PC-3 (cell line): ENCODE data around the gene UBASH3A. TPM values are rescaled to one million over a fixed set of nuclear protein-coding genes. Genes with fewer than 3 reads are reported as not detected.

ENCODE experiments used
- ATAC-seq: fragments of 200-7000 bp; cut with Tn5 transposase; 2 replicates; pipeline ENCODE4 v1.9.1; 2020; ENCODE audit warnings: mild to moderate bottlenecking, moderate library complexity
- BruUV-seq: library from RNA; stranded (reverse); fragments of 400-500 nt; replicated peaks from 2 replicates; lab custom pipeline; 2021; lab: Mats Ljungman, UMichigan
- CTCF ChIA-PET: fragments of 300-600 bp; sonication (Branson Sonifier 250); formaldehyde crosslinking; loops from one replicate; lab custom pipeline; 2022; ENCODE audit warnings: antibody characterized with exemption; lab: Charles Lee
- POLR2A ChIA-PET: fragments of 300-600 bp; sonication (Branson Sonifier 250); formaldehyde crosslinking; loops from one replicate; lab custom pipeline; 2022; ENCODE audit warnings: antibody characterized with exemption; ENCODE audit not compliant: unreplicated experiment; lab: Charles Lee
- DNase-seq: peaks from one replicate; pipeline ENCODE4 v3.0.0-alpha.2; 2015
- H2AFZ ChIP-seq: fragments of 300-600 bp; sonication (generic); 2 replicates; pipeline ENCODE4 v1.6.0; 2016; ENCODE audit warnings: antibody characterized with exemption, low read length
- H3F3A ChIP-seq: fragments of 300-600 bp; sonication (generic); one replicate; pipeline ENCODE4 v1.6.0; 2017; ENCODE audit warnings: antibody characterized with exemption, low read length, control low read depth, mild to moderate bottlenecking; ENCODE audit not compliant: unreplicated experiment
- H3K27ac ChIP-seq: fragments of 300-600 bp; sonication (generic); 2 replicates; pipeline ENCODE4 v1.5.1; 2016; ENCODE audit warnings: mild to moderate bottlenecking, low read length
- H3K27me3 ChIP-seq: fragments of 300-600 bp; sonication (generic); 2 replicates; pipeline ENCODE4 v1.6.1; 2016; ENCODE audit warnings: low read length, mixed read lengths
- H3K36me3 ChIP-seq: fragments of 300-600 bp; sonication (generic); 2 replicates; pipeline ENCODE4 v1.6.1; 2016; ENCODE audit warnings: low read depth, mixed run types, low read length, mixed read lengths
- H3K4me1 ChIP-seq: fragments of 300-600 bp; sonication (generic); 2 replicates; pipeline ENCODE4 v1.5.1; 2016; ENCODE audit warnings: low read length; ENCODE audit not compliant: insufficient read depth
- H3K4me2 ChIP-seq: fragments of 300-600 bp; sonication (generic); 2 replicates; pipeline ENCODE4 v1.6.0; 2016; ENCODE audit warnings: low read length
- H3K4me3 ChIP-seq: fragments of 300-600 bp; sonication (generic); 2 replicates; pipeline ENCODE4 v1.5.1; 2016; ENCODE audit warnings: mild to moderate bottlenecking, low read length, mixed read lengths
- H3K79me2 ChIP-seq: fragments of 300-600 bp; sonication (generic); 2 replicates; pipeline ENCODE4 v1.6.1; 2017; ENCODE audit warnings: low read length, mixed read lengths
- H3K9ac ChIP-seq: fragments of 300-600 bp; sonication (generic); 2 replicates; pipeline ENCODE4 v1.6.0; 2016; ENCODE audit warnings: mild to moderate bottlenecking, low read length
- H3K9me2 ChIP-seq: fragments of 300-600 bp; sonication (generic); replicated peaks from 2 replicates; pipeline ENCODE4 v1.6.1; 2016; ENCODE audit warnings: mixed run types, low read length, mixed read lengths
- H3K9me3 ChIP-seq: fragments of 300-600 bp; sonication (generic); 2 replicates; pipeline ENCODE4 v1.6.1; 2016; ENCODE audit warnings: low read length, mixed read lengths
- H4K20me1 ChIP-seq: fragments of 300-600 bp; sonication (generic); 2 replicates; pipeline ENCODE4 v1.6.1; 2016; ENCODE audit warnings: low read length, mixed read lengths
- EZH2 ChIP-seq: fragments of 300-600 bp; sonication (generic); IDR thresholded peaks from one replicate; pipeline ENCODE4 v1.6.1; 2017; ENCODE audit warnings: antibody characterized with exemption, mild to moderate bottlenecking, low read length; ENCODE audit not compliant: unreplicated experiment
- EZH2phosphoT487 ChIP-seq: fragments of 300-600 bp; sonication (generic); IDR thresholded peaks from 2 replicates; pipeline ENCODE4 v1.6.1; 2018; ENCODE audit warnings: mild to moderate bottlenecking, antibody characterized with exemption, low read length, borderline replicate concordance
- intact Hi-C: fragments of 100-400 bp; cut with micrococcal nuclease; formaldehyde crosslinking; loops from 2 replicates; pipeline ENCODE4 v1.9.0; 2023
- total RNA-seq: library from RNA; depleted of rRNA; stranded (reverse); fragments of >200 nt; gene quantifications from 2 replicates; pipeline ENCODE4 v1.2.3, GENCODE V29; 2014
- TF ChIP-seq, protein P1 (sequence below): fragments of 300-600 bp; sonication (generic); conservative IDR thresholded peaks from 2 replicates; pipeline ENCODE4 v1.5.1; 2017; ENCODE audit warnings: antibody characterized with exemption, low read depth, mild to moderate bottlenecking, low read length

The UBASH3A gene
- total RNA-seq, 1 experiment from 2014 or later, result 1.0 TPM

DNA sequence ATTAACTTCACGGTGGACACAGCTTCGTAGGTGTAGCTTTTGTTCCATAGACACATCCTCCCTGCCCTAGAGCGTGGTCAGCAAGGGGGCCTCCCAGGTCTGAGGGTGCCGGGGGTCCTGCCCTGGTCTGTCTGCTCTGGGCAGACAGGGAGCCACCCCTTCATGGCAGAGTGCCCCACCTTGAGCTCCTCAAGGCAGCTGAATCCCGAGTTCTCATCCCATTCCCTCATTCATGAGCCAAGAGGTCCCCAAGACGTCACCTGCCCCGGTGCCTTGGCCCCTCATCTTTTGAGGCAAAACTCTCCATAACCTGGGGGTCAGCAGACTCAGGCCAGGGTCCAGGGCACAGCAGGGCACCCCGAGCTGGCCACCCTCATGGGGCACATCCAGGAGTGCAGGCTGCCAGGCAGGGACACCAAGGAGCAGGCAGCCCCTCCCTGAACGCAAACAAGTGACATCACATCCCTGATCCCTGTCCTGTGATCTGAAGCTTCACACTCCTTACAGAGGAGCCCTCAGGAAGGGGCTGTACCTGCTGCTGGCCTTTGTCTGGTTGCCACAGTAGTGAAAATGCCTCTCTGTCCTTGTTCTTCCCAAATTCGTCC lies 23.3 kb downstream of the UBASH3A start:
- H3K9ac ChIP-seq, result no peak overlapping the region
- peaks cover 27% of the 10 kb centered on the region for H3K27me3 ChIP-seq
- H4K20me1 ChIP-seq, result no peaks in the 10 kb centered on the region
- no peaks in the 10 kb centered on the region for H3K36me3 ChIP-seq
- H3K4me3 ChIP-seq, result no peak overlapping the region
- no peak for DNase-seq
- peak; percentile 44; the same call in 1 of the 2 replicates for ATAC-seq
- no peaks in the 10 kb centered on the region for H3F3A ChIP-seq
- ChIA-PET POLR2A (no interaction called here), CTCF (no interaction called here)
- H3K4me1 ChIP-seq, result no peaks in the 10 kb centered on the region
- no TSS peak for BruUV-seq
- H2AFZ ChIP-seq, result no peak overlapping the region
- no peaks in the 10 kb centered on the region for H3K79me2 ChIP-seq
- H3K9me3 ChIP-seq, result no peaks in the 10 kb centered on the region
- intact Hi-C loops, result no loop called here
- H3K9me2 ChIP-seq, result no peaks in the 10 kb centered on the region
- no peak overlapping the region for H3K27ac ChIP-seq
- no peak overlapping the region for H3K4me2 ChIP-seq
- no peak for TF ChIP-seq EZH2
- TF ChIP-seq, protein P1, sequence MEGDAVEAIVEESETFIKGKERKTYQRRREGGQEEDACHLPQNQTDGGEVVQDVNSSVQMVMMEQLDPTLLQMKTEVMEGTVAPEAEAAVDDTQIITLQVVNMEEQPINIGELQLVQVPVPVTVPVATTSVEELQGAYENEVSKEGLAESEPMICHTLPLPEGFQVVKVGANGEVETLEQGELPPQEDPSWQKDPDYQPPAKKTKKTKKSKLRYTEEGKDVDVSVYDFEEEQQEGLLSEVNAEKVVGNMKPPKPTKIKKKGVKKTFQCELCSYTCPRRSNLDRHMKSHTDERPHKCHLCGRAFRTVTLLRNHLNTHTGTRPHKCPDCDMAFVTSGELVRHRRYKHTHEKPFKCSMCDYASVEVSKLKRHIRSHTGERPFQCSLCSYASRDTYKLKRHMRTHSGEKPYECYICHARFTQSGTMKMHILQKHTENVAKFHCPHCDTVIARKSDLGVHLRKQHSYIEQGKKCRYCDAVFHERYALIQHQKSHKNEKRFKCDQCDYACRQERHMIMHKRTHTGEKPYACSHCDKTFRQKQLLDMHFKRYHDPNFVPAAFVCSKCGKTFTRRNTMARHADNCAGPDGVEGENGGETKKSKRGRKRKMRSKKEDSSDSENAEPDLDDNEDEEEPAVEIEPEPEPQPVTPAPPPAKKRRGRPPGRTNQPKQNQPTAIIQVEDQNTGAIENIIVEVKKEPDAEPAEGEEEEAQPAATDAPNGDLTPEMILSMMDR, result no peak
- TF ChIP-seq EZH2phosphoT487, result no peak

DNA sequence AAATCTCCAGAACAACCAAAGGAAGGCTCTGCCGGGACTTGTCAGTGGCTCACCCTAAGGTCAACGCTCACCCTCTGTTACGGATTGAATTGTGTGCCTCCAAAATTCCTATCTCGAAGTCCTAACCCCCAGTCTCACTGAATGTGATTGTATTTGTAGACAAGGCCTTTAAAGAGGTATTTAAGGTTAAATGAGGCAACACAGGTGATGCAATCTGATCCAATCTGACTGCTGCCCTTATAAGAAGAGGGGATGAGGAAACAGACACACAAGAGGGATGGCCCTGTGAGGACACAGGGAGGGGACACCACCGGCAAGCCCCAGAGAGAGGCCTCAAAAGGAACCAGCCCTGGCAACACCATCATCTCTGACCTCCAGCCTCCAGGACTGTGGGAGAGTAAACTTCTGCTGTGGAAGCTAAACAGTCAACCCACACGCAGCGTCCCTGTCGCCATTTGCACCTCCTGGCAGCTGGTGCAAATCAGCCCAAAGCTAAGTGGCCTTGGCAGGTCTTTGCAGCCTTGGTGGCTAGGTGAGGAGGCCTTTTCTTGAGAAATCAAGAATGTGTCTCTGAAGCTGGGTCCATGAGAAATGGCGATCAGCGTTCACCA lies 24.2 kb downstream of the UBASH3A start:
- no peak overlapping the region for H3K4me2 ChIP-seq
- H3K27me3 ChIP-seq, result peaks cover 28% of the 10 kb centered on the region
- CTCF ChIA-PET, result no interaction called here

More for the DNA sequence above, 24.2 kb downstream of the UBASH3A start:
- Histone ChIP-seq H4K20me1 (no peaks in the 10 kb centered on the region), H3K9me2 (no peaks in the 10 kb centered on the region), H3K9ac (no peak overlapping the region), H3K79me2 (no peaks in the 10 kb centered on the region), H3K4me1 (no peaks in the 10 kb centered on the region), H3K36me3 (no peaks in the 10 kb centered on the region), H3K9me3 (no peaks in the 10 kb centered on the region), H3F3A (no peaks in the 10 kb centered on the region), H2AFZ (no peak overlapping the region), H3K27ac (no peak overlapping the region), H3K4me3 (no peak overlapping the region)
- POLR2A ChIA-PET, result interaction anchor here (0.5 kb wide), 1 partner anchor 151 kb away, joined by 3 read pairs; no protein-coding TSS in a partner anchor
- ATAC-seq, result no peak
- no TSS peak for BruUV-seq
- no peak for DNase-seq
- intact Hi-C loops, result no loop called here
- TF ChIP-seq EZH2 (no peak), EZH2phosphoT487 (no peak)
- TF ChIP-seq, protein P1, result no peak
